Cardiac muscle cell (in vitro differentiated cells and primary cell): ENCODE data around the gene G6PC3. TPM values are rescaled to one million over a fixed set of nuclear protein-coding genes. Genes with fewer than 3 reads are reported as not detected.
A peak's percentile ranks its signal among the peaks of the same experiment; 100 is the strongest.

Source experiments
- DNase-seq, 2 donors: peaks; one replicate each; pipeline versions ENCODE4 v3.0.0 to v3.0.0-alpha.2; 2010 to 2017; ENCODE audit warnings: low read depth in 1 of 2, low spot score in 1 of 2
- H3K27ac ChIP-seq: fragments of 200-600 bp; sonication (generic); 2 replicates; pipeline ENCODE4 v1.5.1; 2016
- H3K27me3 ChIP-seq: fragments of 200-600 bp; sonication (generic); 2 replicates; pipeline ENCODE4 v1.6.0; 2016; ENCODE audit warnings: control low read depth
- H3K36me3 ChIP-seq: fragments of 200-600 bp; sonication (generic); 2 replicates; pipeline ENCODE4 v1.5.1; 2016; ENCODE audit warnings: control low read depth
- H3K4me1 ChIP-seq: fragments of 200-600 bp; sonication (generic); 2 replicates; pipeline ENCODE4 v1.8.1; 2017; ENCODE audit warnings: low read depth, mild to moderate bottlenecking, mixed run types
- H3K4me3 ChIP-seq: fragments of 200-600 bp; sonication (generic); 2 replicates; pipeline ENCODE4 v1.5.1; 2016; ENCODE audit warnings: mild to moderate bottlenecking
- H3K9me3 ChIP-seq: fragments of 200-600 bp; sonication (generic); 2 replicates; pipeline ENCODE4 v1.5.1; 2017; ENCODE audit warnings: low read depth, mild to moderate bottlenecking, control low read depth
- polyA plus RNA-seq: library from polyadenylated mRNA; unstranded; fragments of >200 nt; fragmentation: Nextera tagmentation; extraction: Ambion mirVana; gene quantifications from 2 replicates; pipeline ENCODE4 v1.2.1, GENCODE V29; 2016
- total RNA-seq: library from RNA; depleted of rRNA; stranded (reverse); fragments of >200 nt; gene quantifications from 2 replicates; pipeline ENCODE4 v1.2.3, GENCODE V29; 2016
- TF ChIP-seq, protein P1 (sequence below): IDR thresholded peaks from 2 replicates; pipeline ENCODE4 v1.5.1; 2012; ENCODE audit warnings: low read depth, mild to moderate bottlenecking, low read length

Gene G6PC3
- total and polyA plus RNA-seq, 2 experiments from 2014 or later, result 93.1 to 234 TPM

DNA sequence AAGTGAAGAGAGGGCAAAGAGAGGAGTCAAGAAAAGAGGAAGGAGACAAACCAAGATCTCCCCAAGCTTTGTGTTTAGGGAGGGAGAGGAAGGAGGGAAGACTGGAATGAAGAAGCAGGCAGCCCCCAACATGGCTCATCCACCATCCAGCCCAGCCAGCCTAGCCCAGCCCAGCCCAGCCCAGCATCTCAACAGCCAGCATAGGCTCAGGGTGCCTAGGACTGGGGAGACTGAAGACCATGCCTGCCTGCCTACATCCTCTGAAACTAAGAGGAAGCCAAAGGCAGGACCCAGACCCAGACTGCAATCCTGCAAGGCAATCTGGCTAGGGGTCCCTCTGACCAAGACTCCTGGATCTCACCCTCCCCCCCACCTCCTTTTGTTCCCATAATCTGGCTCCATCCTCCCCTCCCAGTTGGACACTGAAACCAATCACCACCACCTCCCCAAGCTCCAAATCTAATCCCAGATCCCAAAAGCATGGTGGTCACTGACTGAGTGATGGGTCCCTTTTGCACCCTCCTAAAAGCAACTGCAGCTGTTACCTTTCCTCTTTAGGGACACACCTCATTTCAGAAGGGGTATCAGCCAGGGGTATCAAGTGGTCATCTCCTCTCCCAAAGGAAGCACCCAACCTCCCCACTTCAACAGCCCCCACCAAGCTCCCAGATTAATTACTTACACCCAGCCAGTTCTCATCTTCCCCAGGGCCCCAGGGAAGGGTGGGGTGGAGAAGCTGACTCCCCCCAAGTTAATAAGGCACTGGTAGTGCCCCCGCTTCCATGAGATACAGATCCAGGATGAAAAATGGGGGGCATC, 51.7 kb downstream of the G6PC3 start:
- peak overlapping the region; percentile 98 for H3K4me3 ChIP-seq
- peaks cover 27% of the 10 kb centered on the region for H3K4me1 ChIP-seq
- no peaks in the 10 kb centered on the region for H3K9me3 ChIP-seq
- DNase-seq, result no peak
- no peak overlapping the region for H3K27ac ChIP-seq
- TF ChIP-seq, protein P1, sequence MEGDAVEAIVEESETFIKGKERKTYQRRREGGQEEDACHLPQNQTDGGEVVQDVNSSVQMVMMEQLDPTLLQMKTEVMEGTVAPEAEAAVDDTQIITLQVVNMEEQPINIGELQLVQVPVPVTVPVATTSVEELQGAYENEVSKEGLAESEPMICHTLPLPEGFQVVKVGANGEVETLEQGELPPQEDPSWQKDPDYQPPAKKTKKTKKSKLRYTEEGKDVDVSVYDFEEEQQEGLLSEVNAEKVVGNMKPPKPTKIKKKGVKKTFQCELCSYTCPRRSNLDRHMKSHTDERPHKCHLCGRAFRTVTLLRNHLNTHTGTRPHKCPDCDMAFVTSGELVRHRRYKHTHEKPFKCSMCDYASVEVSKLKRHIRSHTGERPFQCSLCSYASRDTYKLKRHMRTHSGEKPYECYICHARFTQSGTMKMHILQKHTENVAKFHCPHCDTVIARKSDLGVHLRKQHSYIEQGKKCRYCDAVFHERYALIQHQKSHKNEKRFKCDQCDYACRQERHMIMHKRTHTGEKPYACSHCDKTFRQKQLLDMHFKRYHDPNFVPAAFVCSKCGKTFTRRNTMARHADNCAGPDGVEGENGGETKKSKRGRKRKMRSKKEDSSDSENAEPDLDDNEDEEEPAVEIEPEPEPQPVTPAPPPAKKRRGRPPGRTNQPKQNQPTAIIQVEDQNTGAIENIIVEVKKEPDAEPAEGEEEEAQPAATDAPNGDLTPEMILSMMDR, result no peak
- no peaks in the 10 kb centered on the region for H3K27me3 ChIP-seq
- H3K36me3 ChIP-seq, result no peaks in the 10 kb centered on the region

DNA sequence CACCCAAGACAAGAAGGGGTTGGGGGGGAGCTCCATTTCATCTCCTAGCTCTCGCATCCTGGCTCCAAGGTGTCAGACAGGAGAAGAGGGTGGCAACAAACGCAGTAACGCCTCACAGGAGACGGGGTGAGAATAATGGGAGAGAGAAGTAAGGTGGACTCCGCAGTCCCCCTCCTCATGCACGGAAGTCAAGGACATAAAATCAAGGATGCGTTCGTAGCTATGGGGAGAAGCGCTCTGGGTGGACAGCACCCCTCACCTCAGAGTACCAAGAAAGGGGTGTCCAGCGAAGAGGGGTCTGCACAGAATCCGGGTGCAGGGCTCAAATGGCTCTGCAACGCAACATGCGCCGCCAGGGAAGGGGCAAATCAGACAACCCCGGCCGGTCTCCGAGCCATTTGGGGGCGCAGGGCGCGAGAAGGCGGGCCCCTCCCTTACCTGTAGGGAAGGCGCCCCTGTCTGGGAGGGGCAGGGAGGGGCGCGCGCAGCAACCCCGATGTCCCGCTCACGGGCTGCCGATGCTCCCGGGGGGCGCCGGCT, 52.4 kb downstream of the G6PC3 start:
- Histone ChIP-seq H3K4me1 (peaks cover 27% of the 10 kb centered on the region), H3K36me3 (no peaks in the 10 kb centered on the region), H3K27me3 (no peaks in the 10 kb centered on the region), H3K9me3 (no peaks in the 10 kb centered on the region), H3K4me3 (peak overlapping the region; percentile 98), H3K27ac (peak overlapping the region; percentile 69)
- TF ChIP-seq, protein P1, result no peak
- DNase-seq, result no peak

DNA sequence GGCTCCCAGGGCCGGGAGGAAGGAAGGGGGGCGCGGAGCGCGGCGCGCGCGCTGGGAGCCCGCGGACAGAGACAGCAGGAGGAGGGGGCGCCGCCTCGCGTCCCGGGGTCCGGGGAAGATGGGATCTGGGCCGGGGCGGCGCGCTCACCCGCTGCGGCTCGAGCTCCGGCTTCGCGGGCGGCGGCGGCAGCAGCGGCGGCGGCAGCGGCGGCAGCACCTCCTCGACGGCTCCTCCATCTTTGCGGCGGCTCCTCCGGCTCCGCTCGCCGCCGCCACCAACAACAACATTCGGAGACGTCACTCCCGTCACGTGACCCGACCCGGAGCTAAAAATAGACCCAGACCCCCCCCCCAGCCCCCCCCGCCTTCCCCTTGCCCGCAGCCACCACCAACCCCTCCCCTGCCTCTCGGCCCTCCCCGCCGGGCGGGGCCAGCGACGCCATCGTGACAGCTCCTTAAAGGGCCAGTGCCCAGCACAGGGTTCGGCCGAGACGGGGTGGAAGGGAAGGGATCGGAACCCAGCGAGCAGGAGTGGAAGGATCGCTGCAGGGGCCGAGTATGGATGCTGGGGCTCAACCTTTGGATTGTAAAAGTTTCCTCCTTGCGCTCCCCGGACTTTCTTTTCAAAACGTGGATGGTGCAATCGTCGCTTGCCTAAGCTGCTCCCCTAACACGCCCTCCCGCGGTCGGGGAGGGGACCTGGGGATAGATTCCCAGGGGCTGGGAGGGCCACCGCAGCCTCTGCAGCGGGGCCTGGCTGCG, 53.0 kb downstream of the G6PC3 start, which contains the start of gene HDAC5:
HDAC5 (minus strand) TSS at position 286 of the 762 bp plus-strand sequence. CDS start 6,126 bp downstream, outside the sequence.
- Histone ChIP-seq H3K27ac (peak within 1 kb of the TSS; percentile 69), H3K36me3 (no peaks in the 10 kb centered on the region), H3K27me3 (no peaks in the 10 kb centered on the region), H3K4me3 (peak within 1 kb of the TSS; percentile 98), H3K4me1 (peaks cover 24% of the 10 kb centered on the region), H3K9me3 (no peaks in the 10 kb centered on the region)
- peak; percentile 96 to 97 for DNase-seq
- TF ChIP-seq, protein P1, result peak; percentile 60

DNA sequence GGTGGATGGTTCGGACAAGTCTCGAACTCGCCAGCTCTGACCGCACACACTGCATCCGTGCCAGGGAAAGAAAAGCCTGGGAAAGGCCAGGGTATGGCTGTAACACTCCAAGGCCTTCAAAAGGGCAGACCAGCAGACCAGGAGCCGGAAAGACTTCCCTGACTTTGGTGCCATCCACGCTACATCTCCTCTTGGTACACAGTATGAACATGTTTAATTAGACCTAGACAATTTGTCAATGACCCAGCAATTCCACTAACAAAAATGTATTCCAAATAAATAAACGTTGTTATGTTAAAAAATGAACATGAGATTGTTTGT, 53.5 kb downstream of the G6PC3 start:
- DNase-seq, result no peak
- TF ChIP-seq, protein P1, result no peak
- H3K27me3 ChIP-seq, result no peaks in the 10 kb centered on the region
- no peaks in the 10 kb centered on the region for H3K36me3 ChIP-seq
- H3K4me1 ChIP-seq, result peaks cover 20% of the 10 kb centered on the region
- peak overlapping the region; percentile 68 for H3K27ac ChIP-seq
- H3K4me3 ChIP-seq, result peak overlapping the region; percentile 98
- no peaks in the 10 kb centered on the region for H3K9me3 ChIP-seq

Other genes starting within 250 kb of the G6PC3 start
- gene MPP3, start 237.6 kb upstream of the G6PC3 start, total RNA-seq, result 7.4 and 7.6 TPM in 2 replicates
- 5.3 and 14.6 TPM in 2 replicates for gene MPP3, start 237.6 kb upstream of the G6PC3 start, polyA plus RNA-seq
- gene CD300LG, start 223.6 kb upstream of the G6PC3 start, total RNA-seq, result not detected in 2 replicates
- gene CD300LG, start 223.6 kb upstream of the G6PC3 start, polyA plus RNA-seq, result not detected in 2 replicates
- 25.0 and 25.4 TPM in 2 replicates for gene MPP2, start 163.2 kb upstream of the G6PC3 start, total RNA-seq
- gene MPP2, start 163.2 kb upstream of the G6PC3 start, polyA plus RNA-seq, result 17.2 and 23.4 TPM in 2 replicates
- not detected in 2 replicates for gene PPY, start 128.3 kb upstream of the G6PC3 start, total RNA-seq
- gene PPY, start 128.3 kb upstream of the G6PC3 start, polyA plus RNA-seq, result not detected in 2 replicates
- gene PYY, start 116.8 kb upstream of the G6PC3 start, total RNA-seq, result not detected in 2 replicates
- 0.77 TPM in 1 of 2 replicates, not detected in the other for gene PYY, start 116.8 kb upstream of the G6PC3 start, polyA plus RNA-seq
- gene NAGS, start 66.1 kb upstream of the G6PC3 start, total RNA-seq, result 4.2 and 6.1 TPM in 2 replicates
- gene NAGS, start 66.1 kb upstream of the G6PC3 start, polyA plus RNA-seq, result 5.1 and 8.5 TPM in 2 replicates
- 37.5 and 65.8 TPM in 2 replicates for gene TMEM101, start 55.8 kb upstream of the G6PC3 start, total RNA-seq
- gene TMEM101, start 55.8 kb upstream of the G6PC3 start, polyA plus RNA-seq, result 22.5 and 40.6 TPM in 2 replicates
- 31.0 and 45.3 TPM in 2 replicates for gene LSM12, start 4.1 kb upstream of the G6PC3 start, total RNA-seq
- gene LSM12, start 4.1 kb upstream of the G6PC3 start, polyA plus RNA-seq, result 46.5 and 60.7 TPM in 2 replicates
- gene HDAC5, start 52.9 kb downstream of the G6PC3 start, total RNA-seq, result 164 and 300 TPM in 2 replicates
- 94.1 and 209 TPM in 2 replicates for gene HDAC5, start 52.9 kb downstream of the G6PC3 start, polyA plus RNA-seq
- 3.6 and 9.6 TPM in 2 replicates for gene HROB, start 71.2 kb downstream of the G6PC3 start, total RNA-seq
- gene HROB, start 71.2 kb downstream of the G6PC3 start, polyA plus RNA-seq, result 7.8 and 15.6 TPM in 2 replicates
- gene ASB16, start 100.0 kb downstream of the G6PC3 start, total RNA-seq, result 3.1 and 6.4 TPM in 2 replicates
- gene ASB16, start 100.0 kb downstream of the G6PC3 start, polyA plus RNA-seq, result 5.5 and 6.4 TPM in 2 replicates
- gene TMUB2, start 116.2 kb downstream of the G6PC3 start, total RNA-seq, result 31.3 and 43.9 TPM in 2 replicates
- gene TMUB2, start 116.2 kb downstream of the G6PC3 start, polyA plus RNA-seq, result 40.5 and 50.7 TPM in 2 replicates
- 79.0 and 91.0 TPM in 2 replicates for gene ATXN7L3, start 129.1 kb downstream of the G6PC3 start, total RNA-seq
- 24.7 and 31.4 TPM in 2 replicates for gene ATXN7L3, start 129.1 kb downstream of the G6PC3 start, polyA plus RNA-seq
- 70.6 and 75.0 TPM in 2 replicates for gene UBTF, start 148.9 kb downstream of the G6PC3 start, total RNA-seq
- 51.1 and 52.1 TPM in 2 replicates for gene UBTF, start 148.9 kb downstream of the G6PC3 start, polyA plus RNA-seq
- not detected in 2 replicates for gene SLC4A1, start 197.4 kb downstream of the G6PC3 start, total RNA-seq
- gene SLC4A1, start 197.4 kb downstream of the G6PC3 start, polyA plus RNA-seq, result not detected in 2 replicates
- gene RUNDC3A, start 237.9 kb downstream of the G6PC3 start, total RNA-seq, result 2.3 and 5.8 TPM in 2 replicates
- 0.99 and 1.9 TPM in 2 replicates for gene RUNDC3A, start 237.9 kb downstream of the G6PC3 start, polyA plus RNA-seq